Neuron (in vitro differentiated cells): ENCODE results near the gene MAIP1.
"Not testable (repeated sequence)": the region's sequence is repeated elsewhere in the genome, so short reads cannot be mapped to it uniquely, and the experiment has no call there.

Experiments used
- H2AFZ ChIP-seq: one replicate; pipeline ENCODE4 v1.6.1; 2013; ENCODE audit warnings: low read depth, mild to moderate bottlenecking, inconsistent platforms, low read length, moderate library complexity
- H3K27me3 ChIP-seq: one replicate; pipeline ENCODE4 v1.6.1; 2013; ENCODE audit warnings: low read length; ENCODE audit not compliant: insufficient read depth
- H3K36me3 ChIP-seq: one replicate; pipeline ENCODE4 v1.6.1; 2013; ENCODE audit warnings: low read length; ENCODE audit not compliant: insufficient read depth
- H3K4me1 ChIP-seq: one replicate; pipeline ENCODE4 v1.6.1; 2013; ENCODE audit warnings: low read length; ENCODE audit not compliant: insufficient read depth
- H3K4me3 ChIP-seq: 2 replicates; pipeline ENCODE4 v1.5.1; 2013; ENCODE audit warnings: mild to moderate bottlenecking, low read length, moderate library complexity
- H3K9me3 ChIP-seq: one replicate; pipeline ENCODE4 v1.6.1; 2013; ENCODE audit warnings: low read length

MAIP1 gene

GRCh38 chr2:199955339-199956061, at the start of gene MAIP1, which contains the start of gene TYW5:
TSS of gene MAIP1 (plus strand) at chr2:199955582. CDS start at chr2:199955799, 217 bp downstream.
TSS of gene TYW5 (minus strand) at chr2:199955491. CDS start at chr2:199955470, 21 bp downstream.
- H3K9me3 ChIP-seq: no peaks in the 10 kb centered on the region
- H3K4me1 ChIP-seq: peaks cover 8% of the 10 kb centered on the region
- peak within 1 kb of the TSS; percentile 92 for H2AFZ ChIP-seq
- H3K4me3 ChIP-seq: peak within 1 kb of the TSS; percentile 81
- peaks cover 38% of the 10 kb centered on the region for H3K36me3 ChIP-seq
- no peaks in the 10 kb centered on the region for H3K27me3 ChIP-seq

- no peaks in the 10 kb centered on the region for H3K9me3 ChIP-seq
- H3K27me3 ChIP-seq: no peaks in the 10 kb centered on the region
- no peaks in the 10 kb centered on the region for H3K36me3 ChIP-seq
- no peak overlapping the region for H2AFZ ChIP-seq
- no peak overlapping the region for H3K4me3 ChIP-seq
- peaks cover 10% of the 10 kb centered on the region for H3K4me1 ChIP-seq
These were observed 48.2 kb upstream of the MAIP1 start for GRCh38 chr2:199907008-199907714.

GRCh38 chr2:199910338-199911051, 44.9 kb upstream of the MAIP1 start:
- H3K27me3 ChIP-seq: no peaks in the 10 kb centered on the region
- H3K4me3 ChIP-seq: peak overlapping the region; percentile 96
- peaks cover 7% of the 10 kb centered on the region for H3K36me3 ChIP-seq
- peaks cover 17% of the 10 kb centered on the region for H3K4me1 ChIP-seq
- peak overlapping the region; percentile 58 for H2AFZ ChIP-seq
- H3K9me3 ChIP-seq: no peaks in the 10 kb centered on the region

GRCh38 chr2:199911052-199911876, 44.1 kb upstream of the MAIP1 start, which contains the start of gene C2orf69:
TSS of gene C2orf69 (plus strand) at chr2:199911293. CDS start at chr2:199911439, 146 bp downstream.
- Histone ChIP-seq H3K27me3 (no peaks in the 10 kb centered on the region), H3K4me3 (peak within 1 kb of the TSS; percentile 96), H2AFZ (peak within 1 kb of the TSS; percentile 75), H3K36me3 (peaks cover 14% of the 10 kb centered on the region), H3K4me1 (peaks cover 17% of the 10 kb centered on the region), H3K9me3 (peaks cover 3% of the 10 kb centered on the region)

GRCh38 chr2:199911877-199912161, 43.6 kb upstream of the MAIP1 start:
- peaks cover 17% of the 10 kb centered on the region for H3K4me1 ChIP-seq
- peaks cover 19% of the 10 kb centered on the region for H3K36me3 ChIP-seq
- H3K27me3 ChIP-seq: no peaks in the 10 kb centered on the region
- peaks cover 6% of the 10 kb centered on the region for H3K9me3 ChIP-seq
- H3K4me3 ChIP-seq: peak overlapping the region; percentile 96
- peak overlapping the region; percentile 75 for H2AFZ ChIP-seq

GRCh38 chr2:199912553-199913114, 42.7 kb upstream of the MAIP1 start:
- H3K36me3 ChIP-seq: peaks cover 24% of the 10 kb centered on the region
- not testable (repeated sequence) for H2AFZ ChIP-seq, H3K27me3 ChIP-seq
- peaks cover 17% of the 10 kb centered on the region for H3K4me1 ChIP-seq
- H3K4me3 ChIP-seq: peak overlapping the region; percentile 96
- peaks cover 14% of the 10 kb centered on the region for H3K9me3 ChIP-seq

- Histone ChIP-seq H3K27me3 (no peaks in the 10 kb centered on the region), H3K9me3 (peaks cover 20% of the 10 kb centered on the region), H3K4me3 (no peak overlapping the region), H3K4me1 (peaks cover 17% of the 10 kb centered on the region), H3K36me3 (peaks cover 33% of the 10 kb centered on the region), H2AFZ (no peak overlapping the region)
These were observed 40.9 kb upstream of the MAIP1 start for GRCh38 chr2:199914372-199914958.

GRCh38 chr2:199916980-199917379, 38.4 kb upstream of the MAIP1 start:
- H3K27me3 ChIP-seq: no peaks in the 10 kb centered on the region
- peaks cover 9% of the 10 kb centered on the region for H3K4me1 ChIP-seq
- H3K4me3 ChIP-seq: no peak overlapping the region
- H3K36me3 ChIP-seq: peaks cover 40% of the 10 kb centered on the region
- H2AFZ ChIP-seq: no peak overlapping the region
- peaks cover 23% of the 10 kb centered on the region for H3K9me3 ChIP-seq

- Histone ChIP-seq H3K27me3 (no peaks in the 10 kb centered on the region), H3K36me3 (peaks cover 31% of the 10 kb centered on the region), H3K4me1 (no peaks in the 10 kb centered on the region), H2AFZ (no peak overlapping the region), H3K9me3 (peaks cover 7% of the 10 kb centered on the region), H3K4me3 (no peak overlapping the region)
These were observed 32.5 kb upstream of the MAIP1 start for GRCh38 chr2:199922856-199923255.

- H3K4me1 ChIP-seq: no peaks in the 10 kb centered on the region
- peaks cover 31% of the 10 kb centered on the region for H3K36me3 ChIP-seq
- H3K4me3 ChIP-seq: no peak overlapping the region
- H2AFZ ChIP-seq: no peak overlapping the region
- H3K9me3 ChIP-seq: peaks cover 3% of the 10 kb centered on the region
- H3K27me3 ChIP-seq: no peaks in the 10 kb centered on the region
These were observed 31.5 kb upstream of the MAIP1 start for GRCh38 chr2:199923924-199924323.

GRCh38 chr2:199926806-199927205, 28.6 kb upstream of the MAIP1 start:
- Histone ChIP-seq H3K36me3 (peaks cover 42% of the 10 kb centered on the region), H3K4me1 (no peaks in the 10 kb centered on the region), H3K9me3 (no peaks in the 10 kb centered on the region), H3K4me3 (no peak overlapping the region), H3K27me3 (no peaks in the 10 kb centered on the region), H2AFZ (no peak overlapping the region)

- Histone ChIP-seq H3K36me3 (peaks cover 52% of the 10 kb centered on the region), H3K4me1 (no peaks in the 10 kb centered on the region), H3K27me3 (no peaks in the 10 kb centered on the region), H2AFZ (no peak overlapping the region), H3K4me3 (no peak overlapping the region), H3K9me3 (no peaks in the 10 kb centered on the region)
These were observed 27.2 kb upstream of the MAIP1 start for GRCh38 chr2:199928226-199928625.
